PFSK-1 (cell line): ENCODE results near the gene DEDD2.

ENCODE experiments used
- FOXP2 ChIP-seq: optimal IDR thresholded peaks from 2 replicates; pipeline ENCODE3; 2011; ENCODE audit warnings: borderline replicate concordance, control low read depth, inconsistent platforms; ENCODE audit not compliant: insufficient read depth; ENCODE audit errors: extremely low read length, extremely low read depth
- POLR2AphosphoS5 ChIP-seq: IDR thresholded peaks from 2 replicates; pipeline ENCODE4 v1.6.1; 2012; ENCODE audit warnings: low read depth, mild to moderate bottlenecking, control low read depth, low read length, moderate library complexity
- SIN3A ChIP-seq: IDR thresholded peaks from 2 replicates; pipeline ENCODE4 v1.6.1; 2012; ENCODE audit warnings: mild to moderate bottlenecking, low read length, moderate library complexity, borderline replicate concordance; ENCODE audit not compliant: insufficient read depth
- TAF1 ChIP-seq: IDR thresholded peaks from 2 replicates; pipeline ENCODE4 v1.6.1; 2012; ENCODE audit warnings: low read length, control low read depth, borderline replicate concordance; ENCODE audit not compliant: insufficient read depth

DNA sequence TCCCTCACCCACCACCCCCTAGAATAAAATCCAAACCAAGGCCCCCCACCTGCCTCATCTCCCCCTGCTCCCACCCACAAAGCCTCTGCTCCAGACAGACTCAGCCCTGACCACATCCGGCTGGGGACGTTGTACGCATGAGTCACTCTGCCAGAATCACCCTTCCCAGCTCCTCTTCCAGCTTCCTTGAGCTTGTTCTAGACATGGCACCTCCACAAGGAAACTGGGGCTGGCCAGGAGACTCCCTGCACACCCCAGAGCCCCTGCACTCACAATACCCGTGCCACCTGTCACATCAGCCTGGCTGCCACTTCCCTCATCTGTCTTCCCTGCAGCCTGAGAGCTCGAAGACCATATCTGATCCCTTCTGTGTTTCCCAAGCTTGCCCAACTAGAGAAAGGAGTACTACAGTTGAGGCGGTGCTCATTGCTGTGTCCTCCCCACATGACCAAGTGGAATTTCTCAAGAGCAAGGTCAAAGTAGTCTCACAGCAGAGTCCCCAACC, 9.7 kb downstream of the DEDD2 start:
- TF ChIP-seq TAF1 (no peak), POLR2AphosphoS5 (no peak), FOXP2 (no peak), SIN3A (no peak)
